NB4 (cell line): ENCODE results near the gene TSPY3.
"Not testable (repeated sequence)": the region's sequence is repeated elsewhere in the genome, so short reads cannot be mapped to it uniquely, and the experiment has no call there.

Experiments used
- MYC ChIP-seq: IDR thresholded peaks from 2 replicates; pipeline ENCODE4 v1.6.1; 2011; ENCODE audit warnings: low read depth, low read length
- POLR2A ChIP-seq: IDR thresholded peaks from 2 replicates; pipeline ENCODE4 v1.6.1; 2011; ENCODE audit warnings: mild to moderate bottlenecking; ENCODE audit not compliant: insufficient read length; ENCODE audit errors: extremely low read depth
- TF ChIP-seq, protein P1 (sequence below): IDR thresholded peaks from one replicate; pipeline ENCODE4 v1.5.1; 2012; ENCODE audit warnings: low read depth, low read length
- TF ChIP-seq, protein P2 (sequence below): IDR thresholded peaks from 2 replicates; pipeline ENCODE4 v1.6.1; 2011; ENCODE audit warnings: low read depth, low read length

DNA sequence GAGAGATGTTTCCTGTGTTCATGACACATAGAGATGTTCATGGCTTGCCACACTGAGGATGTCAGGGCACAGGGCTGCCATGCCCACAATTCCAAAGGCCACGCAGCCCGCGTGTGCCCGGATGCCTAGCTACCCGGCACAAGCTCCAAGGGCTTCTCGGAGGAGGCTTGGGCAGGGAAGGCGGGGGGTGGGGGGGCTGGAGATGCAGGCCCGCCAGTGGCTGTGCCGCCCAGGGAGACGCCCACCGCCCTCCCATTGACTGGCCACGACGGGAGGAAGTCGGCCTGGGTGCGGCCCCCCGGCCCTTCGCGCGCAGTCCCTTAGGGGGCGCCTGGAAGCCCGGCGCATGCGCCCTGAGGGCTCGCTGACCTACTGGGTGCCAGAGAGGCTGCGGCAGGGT lies 40.7 kb upstream of the TSPY3 start, which contains the start of gene TSPY8:
- not testable (repeated sequence) for TF ChIP-seq POLR2A, MYC
- TF ChIP-seq, protein P1, sequence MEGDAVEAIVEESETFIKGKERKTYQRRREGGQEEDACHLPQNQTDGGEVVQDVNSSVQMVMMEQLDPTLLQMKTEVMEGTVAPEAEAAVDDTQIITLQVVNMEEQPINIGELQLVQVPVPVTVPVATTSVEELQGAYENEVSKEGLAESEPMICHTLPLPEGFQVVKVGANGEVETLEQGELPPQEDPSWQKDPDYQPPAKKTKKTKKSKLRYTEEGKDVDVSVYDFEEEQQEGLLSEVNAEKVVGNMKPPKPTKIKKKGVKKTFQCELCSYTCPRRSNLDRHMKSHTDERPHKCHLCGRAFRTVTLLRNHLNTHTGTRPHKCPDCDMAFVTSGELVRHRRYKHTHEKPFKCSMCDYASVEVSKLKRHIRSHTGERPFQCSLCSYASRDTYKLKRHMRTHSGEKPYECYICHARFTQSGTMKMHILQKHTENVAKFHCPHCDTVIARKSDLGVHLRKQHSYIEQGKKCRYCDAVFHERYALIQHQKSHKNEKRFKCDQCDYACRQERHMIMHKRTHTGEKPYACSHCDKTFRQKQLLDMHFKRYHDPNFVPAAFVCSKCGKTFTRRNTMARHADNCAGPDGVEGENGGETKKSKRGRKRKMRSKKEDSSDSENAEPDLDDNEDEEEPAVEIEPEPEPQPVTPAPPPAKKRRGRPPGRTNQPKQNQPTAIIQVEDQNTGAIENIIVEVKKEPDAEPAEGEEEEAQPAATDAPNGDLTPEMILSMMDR, result not testable (repeated sequence)
- TF ChIP-seq, protein P2, sequence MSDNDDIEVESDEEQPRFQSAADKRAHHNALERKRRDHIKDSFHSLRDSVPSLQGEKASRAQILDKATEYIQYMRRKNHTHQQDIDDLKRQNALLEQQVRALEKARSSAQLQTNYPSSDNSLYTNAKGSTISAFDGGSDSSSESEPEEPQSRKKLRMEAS, result not testable (repeated sequence)
